ENCODE results near the gene ERCC1.

Gene ERCC1

GRCh38 chr19:45471111-45471930 is 47.6 kb upstream of the ERCC1 start:
- Histone ChIP-seq H3K27me3 (ENCODE audit: low read length) (no peaks in the 10 kb centered on the region), H3K79me2 (ENCODE audit: insufficient read depth, low read length) (no peaks in the 10 kb centered on the region), H3K9ac (ENCODE audit: low read length) (no peak overlapping the region), H2AFZ (ENCODE audit: low read depth, low read length, severe bottlenecking) (no peak overlapping the region), H3K9me2 (replicated peaks; ENCODE audit: insufficient read depth, low read length) (no peaks in the 10 kb centered on the region), H3K36me3 (ENCODE audit: low read length) (no peaks in the 10 kb centered on the region), H3K27ac (ENCODE audit: low read depth, low read length) (no peak overlapping the region), H4K20me1 (ENCODE audit: low read depth, low read length) (no peaks in the 10 kb centered on the region), H3K9me3 (ENCODE audit: insufficient read depth, low read length) (no peaks in the 10 kb centered on the region), H3F3A (ENCODE audit: insufficient read depth) (0 out of 2 replicates have a peak, but pooled peaks cover 3% of the 10 kb centered on the region), H3K4me3 (ENCODE audit: insufficient read depth, low read length, poor library complexity, severe bottlenecking) (no peak overlapping the region), H3K4me2 (ENCODE audit: low read depth, low read length, poor library complexity, severe bottlenecking) (no peak overlapping the region)
- no peak for TF ChIP-seq CTCF (IDR thresholded peaks at IDR 0.05; ENCODE audit: insufficient read depth, low read length, poor library complexity, severe bottlenecking)
- TF ChIP-seq EZH2phosphoT487 (conservative IDR thresholded peaks at IDR 0.05; ENCODE audit: low read length) = no peak

GRCh38 chr19:45470762-45471081 is 47.0 kb upstream of the ERCC1 start:
- no peak overlapping the region for H3K27ac ChIP-seq (ENCODE audit: low read depth, low read length)
- H3K79me2 ChIP-seq (ENCODE audit: insufficient read depth, low read length) = no peaks in the 10 kb centered on the region
- no peak overlapping the region for H2AFZ ChIP-seq (ENCODE audit: low read depth, low read length, severe bottlenecking)
- no peaks in the 10 kb centered on the region for H3K9me2 ChIP-seq (replicated peaks; ENCODE audit: insufficient read depth, low read length)
- no peak overlapping the region for H3K4me3 ChIP-seq (ENCODE audit: insufficient read depth, low read length, poor library complexity, severe bottlenecking)
- H3K9ac ChIP-seq (ENCODE audit: low read length) = no peak overlapping the region
- H3K27me3 ChIP-seq (ENCODE audit: low read length) = no peaks in the 10 kb centered on the region
- no peaks in the 10 kb centered on the region for H4K20me1 ChIP-seq (ENCODE audit: low read depth, low read length)
- H3K4me2 ChIP-seq (ENCODE audit: low read depth, low read length, poor library complexity, severe bottlenecking) = no peak overlapping the region
- no peaks in the 10 kb centered on the region for H3K36me3 ChIP-seq (ENCODE audit: low read length)
- H3F3A ChIP-seq (ENCODE audit: insufficient read depth) = 0 out of 2 replicates have a peak, but pooled peaks cover 3% of the 10 kb centered on the region
- no peaks in the 10 kb centered on the region for H3K9me3 ChIP-seq (ENCODE audit: insufficient read depth, low read length)
- no peak for TF ChIP-seq EZH2phosphoT487 (conservative IDR thresholded peaks at IDR 0.05; ENCODE audit: low read length)
- TF ChIP-seq CTCF (IDR thresholded peaks at IDR 0.05; ENCODE audit: insufficient read depth, low read length, poor library complexity, severe bottlenecking) = no peak

GRCh38 chr19:45469945-45470761 is 46.4 kb upstream of the ERCC1 start:
- Histone ChIP-seq H3K9me2 (replicated peaks; ENCODE audit: insufficient read depth, low read length) (no peaks in the 10 kb centered on the region), H3K9me3 (ENCODE audit: insufficient read depth, low read length) (no peaks in the 10 kb centered on the region), H4K20me1 (ENCODE audit: low read depth, low read length) (no peaks in the 10 kb centered on the region), H3K27me3 (ENCODE audit: low read length) (no peaks in the 10 kb centered on the region), H3K27ac (ENCODE audit: low read depth, low read length) (no peak overlapping the region), H3K4me3 (ENCODE audit: insufficient read depth, low read length, poor library complexity, severe bottlenecking) (peak overlapping the region; percentile 61), H3K9ac (ENCODE audit: low read length) (peak overlapping the region; percentile 59; the same call in 1 of the 2 replicates), H2AFZ (ENCODE audit: low read depth, low read length, severe bottlenecking) (peak overlapping the region; percentile 70), H3K79me2 (ENCODE audit: insufficient read depth, low read length) (no peaks in the 10 kb centered on the region), H3F3A (ENCODE audit: insufficient read depth) (0 out of 2 replicates have a peak, but pooled peaks cover 3% of the 10 kb centered on the region), H3K4me2 (ENCODE audit: low read depth, low read length, poor library complexity, severe bottlenecking) (peak overlapping the region; percentile 81), H3K36me3 (ENCODE audit: low read length) (no peaks in the 10 kb centered on the region)
- no peak for TF ChIP-seq EZH2phosphoT487 (conservative IDR thresholded peaks at IDR 0.05; ENCODE audit: low read length)
- TF ChIP-seq CTCF (IDR thresholded peaks at IDR 0.05; ENCODE audit: insufficient read depth, low read length, poor library complexity, severe bottlenecking) = no peak
